ENCODE measurements around the gene FAM234B.

The FAM234B gene

DNA sequence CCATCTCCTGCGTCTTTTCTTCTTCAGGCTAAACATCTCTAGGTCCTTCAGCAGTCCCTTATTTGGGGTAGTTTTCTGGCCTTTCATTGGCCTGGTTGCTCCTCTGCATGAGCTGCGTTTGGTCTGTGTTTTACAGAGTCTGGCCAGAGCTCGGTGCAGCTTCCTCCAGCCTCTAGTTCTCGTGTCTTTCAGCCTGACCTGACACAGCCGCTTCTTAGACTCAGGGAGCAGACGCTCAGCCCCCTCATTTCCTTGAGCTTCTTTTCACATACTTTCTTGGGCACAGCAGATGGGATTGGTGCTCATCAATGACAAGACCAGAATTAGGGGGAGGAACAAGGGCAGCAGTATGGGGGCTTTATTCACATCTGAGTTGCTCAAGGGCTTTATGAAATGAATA, 72.8 kb downstream of the FAM234B start:
- H3K4me3 ChIP-seq (ENCODE audit: low read length) = no peak overlapping the region
- no peak for DNase-seq (ENCODE audit: low read depth)
- TF ChIP-seq, protein P1, sequence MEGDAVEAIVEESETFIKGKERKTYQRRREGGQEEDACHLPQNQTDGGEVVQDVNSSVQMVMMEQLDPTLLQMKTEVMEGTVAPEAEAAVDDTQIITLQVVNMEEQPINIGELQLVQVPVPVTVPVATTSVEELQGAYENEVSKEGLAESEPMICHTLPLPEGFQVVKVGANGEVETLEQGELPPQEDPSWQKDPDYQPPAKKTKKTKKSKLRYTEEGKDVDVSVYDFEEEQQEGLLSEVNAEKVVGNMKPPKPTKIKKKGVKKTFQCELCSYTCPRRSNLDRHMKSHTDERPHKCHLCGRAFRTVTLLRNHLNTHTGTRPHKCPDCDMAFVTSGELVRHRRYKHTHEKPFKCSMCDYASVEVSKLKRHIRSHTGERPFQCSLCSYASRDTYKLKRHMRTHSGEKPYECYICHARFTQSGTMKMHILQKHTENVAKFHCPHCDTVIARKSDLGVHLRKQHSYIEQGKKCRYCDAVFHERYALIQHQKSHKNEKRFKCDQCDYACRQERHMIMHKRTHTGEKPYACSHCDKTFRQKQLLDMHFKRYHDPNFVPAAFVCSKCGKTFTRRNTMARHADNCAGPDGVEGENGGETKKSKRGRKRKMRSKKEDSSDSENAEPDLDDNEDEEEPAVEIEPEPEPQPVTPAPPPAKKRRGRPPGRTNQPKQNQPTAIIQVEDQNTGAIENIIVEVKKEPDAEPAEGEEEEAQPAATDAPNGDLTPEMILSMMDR (conservative IDR thresholded peaks at IDR 0.05; ENCODE audit: low read length) = no peak

DNA sequence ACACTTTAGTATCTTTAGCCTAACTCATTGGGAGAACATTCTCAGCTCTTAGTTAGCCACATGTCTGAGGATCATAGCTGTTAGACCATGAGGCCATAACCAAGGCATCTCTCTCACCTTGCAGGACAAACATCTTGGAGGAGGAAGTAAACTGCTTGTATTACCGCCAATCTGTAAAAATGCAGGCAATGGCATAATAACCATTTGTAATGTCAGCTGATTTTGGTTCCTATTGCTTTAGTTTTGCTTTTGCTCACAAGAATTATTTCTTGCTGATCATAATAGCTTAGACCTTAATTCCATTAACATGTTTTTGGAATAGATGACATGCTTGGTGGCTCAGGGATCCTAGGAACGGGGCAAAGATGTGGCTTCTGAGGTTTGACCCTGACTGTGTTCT, 75.6 kb downstream of the FAM234B start:
- TF ChIP-seq, protein P1 (conservative IDR thresholded peaks at IDR 0.05; ENCODE audit: low read length) = no peak
- H3K4me3 ChIP-seq (ENCODE audit: low read length) = no peak overlapping the region
- no peak for DNase-seq (ENCODE audit: low read depth)

- TF ChIP-seq, protein P1 (conservative IDR thresholded peaks at IDR 0.05; ENCODE audit: low read length) = no peak
- no peak for DNase-seq (ENCODE audit: low read depth)
- H3K4me3 ChIP-seq (ENCODE audit: low read length) = no peak overlapping the region
These were observed 76.2 kb downstream of the FAM234B start for GRCh38 chr12:13120413-13120812.

GRCh38 chr12:13121568-13121967, 77.4 kb downstream of the FAM234B start:
- TF ChIP-seq, protein P1 (conservative IDR thresholded peaks at IDR 0.05; ENCODE audit: low read length) = no peak
- H3K4me3 ChIP-seq (ENCODE audit: low read length) = no peak overlapping the region

DNA sequence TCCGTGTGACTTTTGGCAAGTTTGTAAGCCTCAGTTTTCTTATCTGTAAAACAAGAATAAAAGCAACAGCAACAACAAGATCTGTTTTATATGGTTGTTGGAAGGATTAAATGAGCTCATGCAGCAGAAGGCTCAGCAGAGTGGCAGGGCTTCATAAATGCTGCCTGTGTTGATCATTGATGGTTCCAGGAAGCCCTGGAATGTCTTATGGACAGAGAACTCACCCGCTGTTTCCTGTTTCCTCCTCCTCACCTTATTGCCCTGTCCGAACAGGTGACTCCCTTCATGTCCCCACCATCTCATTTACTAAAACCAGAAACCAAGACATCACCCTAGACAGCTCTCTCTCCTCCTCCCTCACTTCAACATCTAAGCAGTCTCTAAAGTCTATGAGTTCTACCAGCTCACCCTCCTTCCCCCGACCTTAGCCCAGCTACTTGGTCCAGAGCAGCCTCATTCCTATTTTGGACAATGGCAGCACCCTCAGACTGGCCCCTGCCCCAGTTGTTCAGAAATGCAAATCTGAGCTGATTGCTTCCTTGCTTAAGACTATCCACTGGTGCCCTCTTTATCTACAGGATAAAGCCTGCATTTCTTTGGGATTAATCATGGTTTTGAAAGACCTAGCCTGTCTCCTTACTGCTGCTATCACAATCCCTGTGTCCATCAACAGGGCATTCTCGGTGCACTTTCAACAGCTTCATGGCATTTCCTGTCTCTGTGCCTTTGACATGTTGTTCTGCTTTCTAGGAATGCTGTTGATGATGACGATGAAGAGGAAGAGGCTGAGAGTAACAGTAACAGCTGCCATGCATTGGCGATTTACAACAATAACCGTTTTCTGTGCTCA, 80.7 kb downstream of the FAM234B start:
- peak; percentile 71 for DNase-seq (ENCODE audit: low read depth)
- TF ChIP-seq, protein P1 (conservative IDR thresholded peaks at IDR 0.05; ENCODE audit: low read length) = no peak
- H3K4me3 ChIP-seq (ENCODE audit: low read length) = no peak overlapping the region

More at GRCh38 chr12:13121568-13121967, 77.4 kb downstream of the FAM234B start:
- no peak for DNase-seq (ENCODE audit: low read depth)

- DNase-seq (ENCODE audit: low read depth) = no peak
- H3K4me3 ChIP-seq (ENCODE audit: low read length) = no peak overlapping the region
- TF ChIP-seq, protein P1 (conservative IDR thresholded peaks at IDR 0.05; ENCODE audit: low read length) = no peak
These were observed 81.8 kb downstream of the FAM234B start for GRCh38 chr12:13125996-13126395.

GRCh38 chr12:13126494-13126893, 82.3 kb downstream of the FAM234B start:
- TF ChIP-seq, protein P1 (conservative IDR thresholded peaks at IDR 0.05; ENCODE audit: low read length) = no peak
- DNase-seq (ENCODE audit: low read depth) = no peak

More at GRCh38 chr12:13126494-13126893, 82.3 kb downstream of the FAM234B start:
- no peak overlapping the region for H3K4me3 ChIP-seq (ENCODE audit: low read length)
